ENCODE measurements around the gene STARD9.
A peak's percentile ranks its signal among the peaks of the same experiment; 100 is the strongest.

The STARD9 gene

GRCh38 chr15:42650208-42651066 lies 75.0 kb downstream of the STARD9 start:
- Mint-ChIP-seq H3K4me1 (peaks cover 5% of the 10 kb centered on the region), H3K27me3 (ENCODE audit: low read depth) (no peaks in the 10 kb centered on the region), H3K9me3 (no peaks in the 10 kb centered on the region), H3K4me3 (no peak overlapping the region), H3K36me3 (ENCODE audit: low read depth) (no peaks in the 10 kb centered on the region), H3K27ac (no peak overlapping the region)
- peak; percentile 75 to 76 (median 76) for TF ChIP-seq CTCF (IDR thresholded peaks at IDR 0.05; ENCODE audit: unreplicated experiment in 3 of 3)

- peaks cover 38% of the 10 kb centered on the region for H3K36me3 Mint-ChIP-seq (ENCODE audit: low read depth)
- H3K27me3 Mint-ChIP-seq (ENCODE audit: low read depth), result no peaks in the 10 kb centered on the region
- no peak overlapping the region for H3K27ac Mint-ChIP-seq
- H3K4me3 Mint-ChIP-seq, result no peak overlapping the region
- no peaks in the 10 kb centered on the region for H3K4me1 Mint-ChIP-seq
- TF ChIP-seq CTCF (IDR thresholded peaks at IDR 0.05; ENCODE audit: unreplicated experiment in 3 of 3), result no peak
- H3K9me3 Mint-ChIP-seq, result no peaks in the 10 kb centered on the region
Observed at GRCh38 chr15:42665827-42666226, 90.4 kb downstream of the STARD9 start.

- no peak for TF ChIP-seq CTCF (IDR thresholded peaks at IDR 0.05; ENCODE audit: unreplicated experiment in 3 of 3)
- no peaks in the 10 kb centered on the region for H3K27me3 Mint-ChIP-seq (ENCODE audit: low read depth)
- H3K36me3 Mint-ChIP-seq (ENCODE audit: low read depth), result peaks cover 35% of the 10 kb centered on the region
- no peaks in the 10 kb centered on the region for H3K9me3 Mint-ChIP-seq
- H3K4me1 Mint-ChIP-seq, result no peaks in the 10 kb centered on the region
- no peak overlapping the region for H3K4me3 Mint-ChIP-seq
- no peak overlapping the region for H3K27ac Mint-ChIP-seq
Observed at GRCh38 chr15:42667855-42668254, 92.4 kb downstream of the STARD9 start.

- no peak for TF ChIP-seq CTCF (IDR thresholded peaks at IDR 0.05; ENCODE audit: unreplicated experiment in 3 of 3)
- H3K27me3 Mint-ChIP-seq (ENCODE audit: low read depth), result no peaks in the 10 kb centered on the region
Observed at GRCh38 chr15:42670451-42670850, 95.0 kb downstream of the STARD9 start.

GRCh38 chr15:42672444-42672843 lies 97.0 kb downstream of the STARD9 start:
- TF ChIP-seq CTCF (IDR thresholded peaks at IDR 0.05; ENCODE audit: unreplicated experiment in 3 of 3), result no peak
- Mint-ChIP-seq H3K4me3 (no peak overlapping the region), H3K36me3 (ENCODE audit: low read depth) (peaks cover 29% of the 10 kb centered on the region), H3K27me3 (ENCODE audit: low read depth) (no peaks in the 10 kb centered on the region), H3K27ac (no peak overlapping the region), H3K9me3 (no peaks in the 10 kb centered on the region), H3K4me1 (no peaks in the 10 kb centered on the region)

More at GRCh38 chr15:42670451-42670850, 95.0 kb downstream of the STARD9 start:
- Mint-ChIP-seq H3K4me1 (no peaks in the 10 kb centered on the region), H3K9me3 (no peaks in the 10 kb centered on the region), H3K36me3 (ENCODE audit: low read depth) (peaks cover 33% of the 10 kb centered on the region), H3K27ac (no peak overlapping the region), H3K4me3 (no peak overlapping the region)

- Mint-ChIP-seq H3K36me3 (ENCODE audit: low read depth) (peaks cover 19% of the 10 kb centered on the region), H3K4me3 (no peak overlapping the region), H3K9me3 (no peaks in the 10 kb centered on the region), H3K4me1 (no peaks in the 10 kb centered on the region), H3K27me3 (ENCODE audit: low read depth) (no peaks in the 10 kb centered on the region), H3K27ac (no peak overlapping the region)
- no peak for TF ChIP-seq CTCF (IDR thresholded peaks at IDR 0.05; ENCODE audit: unreplicated experiment in 3 of 3)
Observed at GRCh38 chr15:42674472-42674871, 99.1 kb downstream of the STARD9 start.
